NB4 (cell line): Measurements from ENCODE around the gene CHST13.

Experiments
- DNase-seq: peaks from one replicate; pipeline ENCODE4 v3.0.0; 2010; ENCODE audit warnings: low read depth
- H3K4me3 ChIP-seq: one replicate; pipeline ENCODE4 v1.5.1; 2011; ENCODE audit warnings: mild to moderate bottlenecking, low read depth, low read length, moderate library complexity
- MAX ChIP-seq: IDR thresholded peaks from 2 replicates; pipeline ENCODE4 v1.6.1; 2011; ENCODE audit warnings: low read depth, low read length
- MYC ChIP-seq: IDR thresholded peaks from 2 replicates; pipeline ENCODE4 v1.6.1; 2011; ENCODE audit warnings: low read depth, low read length
- POLR2A ChIP-seq: IDR thresholded peaks from 2 replicates; pipeline ENCODE4 v1.6.1; 2011; ENCODE audit warnings: mild to moderate bottlenecking; ENCODE audit not compliant: insufficient read length; ENCODE audit errors: extremely low read depth
- TF ChIP-seq, protein P1 (sequence below): IDR thresholded peaks from one replicate; pipeline ENCODE4 v1.5.1; 2012; ENCODE audit warnings: low read depth, low read length

Gene CHST13

DNA sequence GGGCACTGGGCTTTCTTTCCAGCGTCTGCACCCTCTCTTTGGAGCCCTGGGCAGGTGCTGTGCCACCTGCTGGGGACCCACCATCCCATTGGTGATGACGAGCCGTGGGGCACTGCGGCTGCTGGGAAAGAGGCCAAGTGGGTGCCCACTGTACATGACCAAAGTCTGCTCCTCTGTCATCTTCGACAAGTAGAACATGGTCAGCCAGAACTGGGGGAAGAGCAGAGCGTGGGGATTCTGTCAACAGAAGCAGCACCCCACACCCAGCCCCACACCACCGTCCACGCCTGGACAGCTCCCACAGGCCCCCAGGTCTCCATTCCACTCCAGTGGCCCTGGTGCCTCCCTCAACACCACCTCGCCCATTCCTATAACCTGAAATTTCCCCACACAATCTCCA is 16.1 kb upstream of the CHST13 start:
- no peak for DNase-seq
- no peak for TF ChIP-seq MAX
- TF ChIP-seq MYC = no peak
- no peak for TF ChIP-seq POLR2A
- TF ChIP-seq, protein P1, sequence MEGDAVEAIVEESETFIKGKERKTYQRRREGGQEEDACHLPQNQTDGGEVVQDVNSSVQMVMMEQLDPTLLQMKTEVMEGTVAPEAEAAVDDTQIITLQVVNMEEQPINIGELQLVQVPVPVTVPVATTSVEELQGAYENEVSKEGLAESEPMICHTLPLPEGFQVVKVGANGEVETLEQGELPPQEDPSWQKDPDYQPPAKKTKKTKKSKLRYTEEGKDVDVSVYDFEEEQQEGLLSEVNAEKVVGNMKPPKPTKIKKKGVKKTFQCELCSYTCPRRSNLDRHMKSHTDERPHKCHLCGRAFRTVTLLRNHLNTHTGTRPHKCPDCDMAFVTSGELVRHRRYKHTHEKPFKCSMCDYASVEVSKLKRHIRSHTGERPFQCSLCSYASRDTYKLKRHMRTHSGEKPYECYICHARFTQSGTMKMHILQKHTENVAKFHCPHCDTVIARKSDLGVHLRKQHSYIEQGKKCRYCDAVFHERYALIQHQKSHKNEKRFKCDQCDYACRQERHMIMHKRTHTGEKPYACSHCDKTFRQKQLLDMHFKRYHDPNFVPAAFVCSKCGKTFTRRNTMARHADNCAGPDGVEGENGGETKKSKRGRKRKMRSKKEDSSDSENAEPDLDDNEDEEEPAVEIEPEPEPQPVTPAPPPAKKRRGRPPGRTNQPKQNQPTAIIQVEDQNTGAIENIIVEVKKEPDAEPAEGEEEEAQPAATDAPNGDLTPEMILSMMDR = no peak
- H3K4me3 ChIP-seq = no peak overlapping the region

GRCh38 chr3:126508564-126508964 is 15.4 kb upstream of the CHST13 start:
- no peak for TF ChIP-seq POLR2A
- TF ChIP-seq, protein P1 = no peak
- no peak for TF ChIP-seq MYC
- TF ChIP-seq MAX = no peak
- H3K4me3 ChIP-seq = no peak overlapping the region
- DNase-seq = no peak

GRCh38 chr3:126509597-126510307 is 14.2 kb upstream of the CHST13 start:
- no peak for DNase-seq
- TF ChIP-seq, protein P1 = no peak
- no peak for TF ChIP-seq MYC
- TF ChIP-seq MAX = no peak
- TF ChIP-seq POLR2A = no peak

DNA sequence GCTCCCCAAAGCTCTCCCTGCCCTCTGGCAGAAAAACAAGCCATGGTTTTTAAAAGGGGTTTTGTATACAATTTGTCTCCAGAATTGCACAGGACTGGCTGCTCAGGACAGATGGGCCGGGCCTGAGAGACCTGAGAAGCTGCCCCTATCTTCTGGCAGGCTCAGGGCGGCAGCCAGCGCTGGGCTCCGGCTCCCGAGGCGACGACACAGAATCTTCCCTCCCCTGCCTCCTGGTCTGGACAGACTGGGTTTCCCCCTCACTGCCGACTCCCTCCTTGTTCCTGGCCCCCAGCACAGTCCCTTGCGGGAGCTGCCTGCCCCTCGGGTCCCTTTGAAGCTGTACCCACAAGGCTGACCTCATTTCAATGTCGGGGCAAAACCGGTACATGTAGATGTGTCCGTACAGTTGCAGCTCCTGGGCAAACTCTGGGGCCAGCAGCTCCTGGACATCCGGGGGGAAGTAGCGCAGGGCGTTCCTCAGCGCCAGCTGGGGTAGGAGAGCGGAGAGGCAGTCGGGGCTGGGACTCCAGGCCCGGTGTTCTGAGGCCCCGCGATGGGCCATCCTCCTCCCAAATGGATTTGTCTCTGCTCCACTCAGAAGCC is 13.5 kb upstream of the CHST13 start:
- TF ChIP-seq POLR2A = no peak
- no peak for DNase-seq
- H3K4me3 ChIP-seq = no peak overlapping the region

More at GRCh38 chr3:126509597-126510307, 14.2 kb upstream of the CHST13 start:
- no peak overlapping the region for H3K4me3 ChIP-seq

DNA sequence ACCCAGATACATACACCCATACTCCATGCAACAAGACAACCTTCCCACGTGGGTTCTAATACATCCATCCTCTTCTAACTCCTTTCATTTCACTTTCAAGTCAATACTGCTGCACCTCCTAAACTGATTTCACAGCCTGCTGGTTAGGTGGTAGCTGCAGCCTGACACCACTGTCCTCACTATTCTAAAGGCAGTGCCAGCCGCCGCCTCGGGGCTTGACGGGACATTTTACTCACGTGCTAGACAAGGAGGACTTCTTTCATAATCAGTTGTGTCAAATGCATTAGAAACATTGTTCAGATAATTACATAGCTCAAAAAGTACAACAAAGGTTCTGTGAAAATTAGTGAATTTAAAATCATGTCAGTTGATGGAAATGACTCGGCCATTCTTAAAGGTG is 12.7 kb upstream of the CHST13 start:
- no peak for DNase-seq
- TF ChIP-seq MAX (no peak), MYC (no peak), POLR2A (no peak)
- TF ChIP-seq, protein P1 = no peak
- no peak overlapping the region for H3K4me3 ChIP-seq

GRCh38 chr3:126512026-126512425 is 11.9 kb upstream of the CHST13 start:
- DNase-seq = no peak
- no peak for TF ChIP-seq POLR2A
- TF ChIP-seq MAX = no peak
- TF ChIP-seq, protein P1 = no peak
- H3K4me3 ChIP-seq = no peak overlapping the region
